ENCODE results near the gene PPP1R12B.
"Not testable (repeated sequence)": the region's sequence is repeated elsewhere in the genome, so short reads cannot be mapped to it uniquely, and the experiment has no call there.

Gene PPP1R12B

DNA sequence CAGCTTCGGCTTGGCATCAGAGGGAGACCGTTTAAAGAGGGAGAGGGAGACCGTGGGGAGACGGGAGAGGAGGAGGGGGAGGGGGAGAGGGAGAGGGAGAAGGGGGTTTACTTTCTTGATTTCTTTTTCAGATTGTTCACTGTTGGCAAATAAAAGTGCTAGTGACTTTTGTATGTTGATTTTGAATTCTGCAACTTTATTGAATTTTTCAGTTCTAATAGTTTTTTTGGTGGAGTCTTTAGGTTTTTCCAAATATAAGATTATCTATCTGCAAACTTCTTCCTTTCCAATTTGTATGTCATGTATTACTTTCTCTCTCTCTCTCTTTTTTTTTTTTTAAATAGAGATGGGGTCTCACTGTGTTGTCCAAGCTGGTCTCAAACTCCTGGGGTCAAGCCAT lies 104.0 kb downstream of the PPP1R12B start:
- TF ChIP-seq, protein P1, sequence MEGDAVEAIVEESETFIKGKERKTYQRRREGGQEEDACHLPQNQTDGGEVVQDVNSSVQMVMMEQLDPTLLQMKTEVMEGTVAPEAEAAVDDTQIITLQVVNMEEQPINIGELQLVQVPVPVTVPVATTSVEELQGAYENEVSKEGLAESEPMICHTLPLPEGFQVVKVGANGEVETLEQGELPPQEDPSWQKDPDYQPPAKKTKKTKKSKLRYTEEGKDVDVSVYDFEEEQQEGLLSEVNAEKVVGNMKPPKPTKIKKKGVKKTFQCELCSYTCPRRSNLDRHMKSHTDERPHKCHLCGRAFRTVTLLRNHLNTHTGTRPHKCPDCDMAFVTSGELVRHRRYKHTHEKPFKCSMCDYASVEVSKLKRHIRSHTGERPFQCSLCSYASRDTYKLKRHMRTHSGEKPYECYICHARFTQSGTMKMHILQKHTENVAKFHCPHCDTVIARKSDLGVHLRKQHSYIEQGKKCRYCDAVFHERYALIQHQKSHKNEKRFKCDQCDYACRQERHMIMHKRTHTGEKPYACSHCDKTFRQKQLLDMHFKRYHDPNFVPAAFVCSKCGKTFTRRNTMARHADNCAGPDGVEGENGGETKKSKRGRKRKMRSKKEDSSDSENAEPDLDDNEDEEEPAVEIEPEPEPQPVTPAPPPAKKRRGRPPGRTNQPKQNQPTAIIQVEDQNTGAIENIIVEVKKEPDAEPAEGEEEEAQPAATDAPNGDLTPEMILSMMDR (IDR thresholded peaks at IDR 0.05; ENCODE audit: low read depth, low read length): no peak

DNA sequence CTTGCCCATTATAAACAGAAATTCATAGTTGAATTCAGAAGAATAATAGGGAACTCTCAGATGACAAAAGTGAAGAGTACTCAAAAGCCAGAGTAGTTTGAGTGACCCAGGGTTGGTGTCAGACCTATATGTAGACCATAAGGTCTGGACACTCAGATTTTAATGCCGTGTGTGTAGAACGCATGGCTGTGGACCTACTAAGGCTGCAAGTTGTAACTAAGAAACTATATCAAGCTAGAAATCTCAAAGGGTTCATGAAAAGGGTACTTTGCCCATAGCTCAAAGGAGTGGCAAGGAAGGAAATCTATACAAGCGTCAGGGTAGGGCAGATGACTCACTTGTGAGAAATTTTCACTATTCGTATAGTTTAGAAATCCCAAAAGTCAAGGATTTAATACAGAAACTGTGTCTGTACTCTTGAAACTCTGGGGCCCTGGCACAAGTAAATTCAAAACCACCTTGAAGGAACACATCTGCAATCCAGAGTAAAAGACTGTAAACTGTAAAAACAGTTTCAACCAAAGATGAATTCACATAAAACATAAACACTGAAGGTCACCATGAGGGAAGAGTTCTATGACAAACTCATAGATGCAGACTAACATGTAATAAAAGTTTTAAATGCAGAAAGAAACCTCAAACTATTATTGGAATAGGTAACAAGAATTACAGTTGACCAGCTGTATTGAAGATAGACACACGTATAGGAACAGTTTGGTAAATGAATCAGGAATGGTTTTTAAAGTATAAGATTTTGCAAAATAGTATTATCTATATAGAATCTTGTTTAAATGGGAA lies 108.1 kb downstream of the PPP1R12B start:
- not testable (repeated sequence) for H3K36me3 ChIP-seq; H3K27ac ChIP-seq; H3K4me3 ChIP-seq (ENCODE audit: low read depth, low read length); H3K27me3 ChIP-seq (ENCODE audit: insufficient read depth, low read depth, severe bottlenecking); DNase-seq; H3K9me3 ChIP-seq (ENCODE audit: severe bottlenecking)

More for the DNA sequence above, 104.0 kb downstream of the PPP1R12B start:
- Histone ChIP-seq H3K27ac (no peak overlapping the region), H3K4me3 (ENCODE audit: low read depth, low read length) (no peak overlapping the region), H3K36me3 (peaks cover 9% of the 10 kb centered on the region), H3K27me3 (ENCODE audit: insufficient read depth, low read depth, severe bottlenecking) (no peaks in the 10 kb centered on the region), H3K9me3 (ENCODE audit: severe bottlenecking) (peaks cover 3% of the 10 kb centered on the region)
- DNase-seq: no peak

DNA sequence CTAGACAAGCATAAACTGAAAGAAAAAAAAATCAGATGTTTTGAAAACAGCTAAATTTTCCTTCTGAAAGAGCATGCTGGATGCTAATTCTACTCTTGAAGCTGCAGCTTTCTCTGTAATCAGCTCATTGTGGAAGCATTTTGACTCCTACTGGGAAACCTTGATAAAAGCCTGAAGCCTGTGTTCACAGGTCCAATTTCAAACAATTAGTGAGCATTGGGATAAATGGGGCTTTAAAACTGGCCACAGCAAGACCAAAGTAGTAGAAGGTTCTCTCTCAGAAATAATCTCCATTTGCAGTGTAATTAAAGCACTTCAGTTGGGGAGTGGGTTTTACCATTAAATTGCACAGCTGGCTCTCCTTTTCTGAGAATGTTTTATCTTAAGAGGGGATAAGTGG lies 110.2 kb downstream of the PPP1R12B start:
- not testable (repeated sequence) for H3K4me3 ChIP-seq (ENCODE audit: low read depth, low read length); DNase-seq; H3K27ac ChIP-seq; H3K36me3 ChIP-seq; H3K9me3 ChIP-seq (ENCODE audit: severe bottlenecking); H3K27me3 ChIP-seq (ENCODE audit: insufficient read depth, low read depth, severe bottlenecking)

DNA sequence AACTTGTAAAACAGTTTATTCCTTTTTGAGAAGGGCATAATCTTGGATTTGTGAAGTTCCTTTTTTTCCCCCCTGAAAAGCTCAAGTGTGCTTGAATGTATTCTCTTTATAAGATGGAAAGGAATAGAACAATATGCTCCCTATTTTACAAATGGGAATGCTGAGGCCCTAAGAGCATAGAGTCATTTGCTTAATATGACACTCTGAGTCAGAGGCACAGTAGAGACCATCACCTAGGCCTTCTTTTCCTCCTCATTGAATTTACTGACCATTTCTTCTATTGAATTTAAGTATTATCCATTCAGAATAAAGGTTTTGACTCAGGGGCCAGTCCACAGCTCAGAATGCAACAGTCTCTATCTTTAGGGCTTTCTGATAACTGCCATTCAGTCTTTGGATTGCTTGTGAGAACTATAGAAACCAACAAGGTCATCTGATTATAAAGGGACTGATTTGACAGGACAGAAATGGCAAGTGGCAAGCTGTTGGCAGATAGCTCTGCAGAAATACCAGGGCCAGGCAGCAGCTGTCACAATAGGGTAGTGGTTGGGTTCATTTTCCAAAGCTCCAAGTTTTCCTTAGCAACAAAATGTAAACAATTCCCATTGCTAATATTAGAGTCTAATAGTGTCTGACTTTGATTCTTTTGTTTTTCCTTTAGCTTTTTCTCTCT lies 111.1 kb downstream of the PPP1R12B start:
- not testable (repeated sequence) for H3K4me3 ChIP-seq (ENCODE audit: low read depth, low read length); DNase-seq; H3K9me3 ChIP-seq (ENCODE audit: severe bottlenecking); H3K27me3 ChIP-seq (ENCODE audit: insufficient read depth, low read depth, severe bottlenecking); H3K27ac ChIP-seq; H3K36me3 ChIP-seq

DNA sequence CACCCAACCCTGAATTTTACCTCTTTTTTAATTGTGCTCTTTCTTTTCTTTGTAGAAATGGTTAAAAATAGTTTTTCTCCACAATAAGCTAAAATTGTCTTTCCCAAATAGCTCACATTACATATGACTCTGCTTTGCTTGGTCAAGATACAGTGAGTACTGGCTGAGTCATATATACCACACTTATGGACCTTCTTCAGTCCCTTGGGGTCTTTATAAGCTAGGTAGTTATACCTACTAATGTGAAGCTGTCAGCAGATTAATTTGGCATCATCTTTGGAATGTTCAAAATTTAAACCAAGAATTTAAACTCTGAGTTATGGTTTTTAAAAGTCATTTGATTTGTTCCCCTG lies 111.6 kb downstream of the PPP1R12B start:
- not testable (repeated sequence) for H3K36me3 ChIP-seq; DNase-seq; H3K27ac ChIP-seq; H3K9me3 ChIP-seq (ENCODE audit: severe bottlenecking); H3K27me3 ChIP-seq (ENCODE audit: insufficient read depth, low read depth, severe bottlenecking); H3K4me3 ChIP-seq (ENCODE audit: low read depth, low read length)

DNA sequence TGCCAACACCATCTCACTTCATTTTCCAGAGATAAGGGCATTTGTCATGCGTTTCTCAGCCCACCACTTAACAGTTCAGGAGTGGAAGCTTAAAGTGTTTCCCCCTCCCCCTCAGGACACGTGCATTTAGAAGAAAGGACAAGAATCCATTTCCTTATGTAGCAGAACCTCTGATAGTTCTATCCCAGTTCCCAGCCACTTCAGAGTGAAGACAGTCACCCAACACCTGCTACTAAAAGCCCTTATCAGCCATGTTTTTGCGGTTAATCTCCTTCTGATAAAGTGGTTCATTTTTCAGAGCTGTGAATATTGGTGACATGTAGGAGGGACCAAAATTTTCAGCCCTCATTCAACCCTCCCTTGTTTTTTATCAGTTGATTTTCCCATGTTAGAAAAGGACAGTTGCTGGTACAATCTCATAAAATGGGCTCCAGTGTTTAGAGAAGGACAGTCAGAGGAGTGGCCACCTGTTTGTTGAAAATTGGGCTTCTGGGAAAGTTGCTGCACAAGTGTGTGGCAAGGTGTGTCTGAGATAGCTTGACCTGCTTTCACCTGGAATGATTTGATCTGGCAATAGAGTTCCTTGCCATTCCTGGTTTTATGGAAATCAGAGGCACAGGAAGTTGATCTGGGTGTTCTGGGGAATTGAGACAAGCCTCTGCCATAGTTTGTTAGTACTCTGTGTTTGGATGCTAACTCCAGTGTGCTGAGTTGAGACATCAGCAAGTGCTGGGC lies 114.0 kb downstream of the PPP1R12B start:
- no peaks in the 10 kb centered on the region for H3K27me3 ChIP-seq (ENCODE audit: insufficient read depth, low read depth, severe bottlenecking)
- no peak for DNase-seq
- no peaks in the 10 kb centered on the region for H3K9me3 ChIP-seq (ENCODE audit: severe bottlenecking)
- TF ChIP-seq, protein P1 (IDR thresholded peaks at IDR 0.05; ENCODE audit: low read depth, low read length): no peak
- no peak overlapping the region for H3K27ac ChIP-seq
- H3K36me3 ChIP-seq: no peaks in the 10 kb centered on the region
- no peak overlapping the region for H3K4me3 ChIP-seq (ENCODE audit: low read depth, low read length)

DNA sequence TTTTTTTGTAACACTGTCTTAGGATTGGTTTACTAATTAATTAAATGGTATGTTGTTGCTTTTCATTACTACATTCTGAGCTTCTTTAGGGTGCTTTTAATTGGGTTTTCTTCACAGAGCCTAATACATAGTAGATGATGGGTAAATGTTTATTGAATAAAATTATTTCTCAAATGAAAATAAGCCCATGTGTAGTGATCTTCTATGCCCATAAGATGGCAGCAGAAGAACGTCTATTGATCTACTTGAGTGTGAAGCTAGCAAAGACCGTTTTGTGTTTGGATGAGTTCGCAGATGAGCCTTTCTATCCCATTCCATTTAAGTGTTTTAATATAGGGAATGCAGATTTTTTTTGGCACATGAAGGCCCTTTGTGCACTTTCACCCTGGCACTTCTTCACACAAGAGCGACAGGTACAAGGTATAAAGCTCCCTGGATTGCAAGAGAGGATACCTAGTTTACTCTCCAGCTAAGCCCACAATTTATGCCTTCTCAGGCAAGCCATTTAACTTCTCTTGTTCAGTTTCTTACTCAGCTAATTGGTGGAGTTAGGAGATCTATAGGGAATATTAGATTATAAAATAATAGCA lies 115.7 kb downstream of the PPP1R12B start:
- not testable (repeated sequence) for H3K9me3 ChIP-seq (ENCODE audit: severe bottlenecking); DNase-seq; H3K36me3 ChIP-seq; H3K27me3 ChIP-seq (ENCODE audit: insufficient read depth, low read depth, severe bottlenecking); H3K27ac ChIP-seq; H3K4me3 ChIP-seq (ENCODE audit: low read depth, low read length)
- TF ChIP-seq, protein P1 (IDR thresholded peaks at IDR 0.05; ENCODE audit: low read depth, low read length): peak; percentile 33; the same call in 1 of the 2 replicates

DNA sequence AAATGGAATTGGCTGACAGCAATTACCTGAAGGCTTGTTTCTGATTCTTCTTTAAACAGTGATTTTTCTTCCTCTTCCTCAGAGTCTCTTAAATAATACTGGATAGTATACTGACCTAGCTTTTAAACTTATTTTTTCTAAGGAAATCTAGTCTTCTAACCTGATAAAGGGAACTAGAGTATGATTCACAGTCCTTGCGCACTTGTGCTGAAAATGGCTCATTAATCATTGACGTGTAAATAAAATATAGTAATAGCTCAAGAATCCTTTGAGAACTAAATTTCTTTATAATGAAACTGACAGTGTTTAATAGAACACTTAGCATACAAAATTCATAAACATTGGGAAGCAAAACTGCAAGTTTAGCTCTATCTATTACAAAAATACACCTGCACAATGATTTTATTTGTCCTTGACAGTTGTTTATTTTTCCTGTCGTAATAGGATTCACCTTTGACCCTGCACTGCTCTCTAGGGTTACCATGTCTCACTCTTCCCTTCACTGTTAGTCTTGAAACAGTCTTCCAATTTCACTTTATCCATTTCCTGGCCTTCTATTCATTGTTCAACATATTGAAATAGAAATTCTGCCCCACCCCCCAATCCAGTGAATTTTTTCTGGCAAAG lies 117.3 kb downstream of the PPP1R12B start:
- not testable (repeated sequence) for H3K27me3 ChIP-seq (ENCODE audit: insufficient read depth, low read depth, severe bottlenecking); H3K9me3 ChIP-seq (ENCODE audit: severe bottlenecking); H3K36me3 ChIP-seq; H3K4me3 ChIP-seq (ENCODE audit: low read depth, low read length); DNase-seq
- H3K27ac ChIP-seq: peak overlapping the region; percentile 27

DNA sequence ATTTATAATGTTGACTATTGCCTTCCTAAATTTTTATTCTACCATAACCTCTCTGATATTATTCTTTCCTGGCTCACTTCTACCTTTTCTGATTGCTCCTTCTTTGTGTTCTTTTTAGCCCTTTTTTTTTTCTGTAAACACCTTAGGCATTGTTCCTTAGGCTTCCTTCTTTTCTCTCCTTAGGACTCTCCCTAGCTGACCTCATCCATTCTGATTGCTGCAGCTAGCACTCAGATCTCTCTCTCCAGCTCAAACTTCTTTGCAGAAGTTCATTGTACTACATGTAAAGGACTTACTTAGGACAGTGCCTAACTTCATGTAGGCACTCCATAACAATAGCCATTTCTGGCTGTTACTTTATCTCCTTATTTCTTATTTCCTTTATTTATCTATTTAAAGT lies 117.8 kb downstream of the PPP1R12B start:
- H3K27ac ChIP-seq; H3K27me3 ChIP-seq (ENCODE audit: insufficient read depth, low read depth, severe bottlenecking); H3K4me3 ChIP-seq (ENCODE audit: low read depth, low read length); H3K36me3 ChIP-seq; DNase-seq; H3K9me3 ChIP-seq (ENCODE audit: severe bottlenecking): not testable (repeated sequence)

DNA sequence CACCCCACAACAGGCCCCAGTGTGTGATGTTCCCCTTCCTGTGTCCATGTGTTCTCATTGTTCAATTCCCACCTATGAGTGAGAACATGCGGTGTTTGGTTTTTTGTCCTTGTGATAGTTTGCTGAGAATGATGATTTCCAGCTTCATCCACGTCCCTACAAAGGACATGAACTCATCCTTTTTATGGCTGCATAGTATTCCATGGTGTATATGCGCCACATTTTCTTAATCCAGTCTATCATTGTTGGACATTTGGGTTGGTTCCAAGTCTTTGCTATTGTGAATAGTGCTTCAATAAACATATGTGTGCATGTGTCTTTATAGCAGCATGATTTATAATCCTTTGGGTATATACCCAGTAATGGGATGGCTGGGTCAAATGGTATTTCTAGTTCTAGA lies 118.9 kb downstream of the PPP1R12B start:
- not testable (repeated sequence) for H3K27ac ChIP-seq; DNase-seq; H3K27me3 ChIP-seq (ENCODE audit: insufficient read depth, low read depth, severe bottlenecking); H3K36me3 ChIP-seq; H3K9me3 ChIP-seq (ENCODE audit: severe bottlenecking); H3K4me3 ChIP-seq (ENCODE audit: low read depth, low read length)
